Muscle of leg (tissue), 11 donors: ENCODE measurements around the gene MGAT5. TPM values are rescaled to one million over a fixed set of nuclear protein-coding genes. Genes with fewer than 3 reads are reported as not detected.

Experiments
- DNase-seq: peaks from one replicate; pipeline ENCODE4 v3.0.0; 2013
- H3K27ac ChIP-seq: one replicate; pipeline ENCODE4 v1.5.1; 2013; ENCODE audit warnings: mild to moderate bottlenecking, low read length, control low read depth
- H3K27me3 ChIP-seq: one replicate; pipeline ENCODE4 v1.6.1; 2013; ENCODE audit warnings: low read length; ENCODE audit not compliant: control insufficient read depth, insufficient read depth
- H3K36me3 ChIP-seq: one replicate; pipeline ENCODE4 v1.6.1; 2013; ENCODE audit warnings: low read length; ENCODE audit not compliant: control insufficient read depth, insufficient read depth
- H3K4me1 ChIP-seq: one replicate; pipeline ENCODE4 v1.6.1; 2013; ENCODE audit warnings: low read length; ENCODE audit not compliant: control insufficient read depth, insufficient read depth
- H3K4me3 ChIP-seq: one replicate; pipeline ENCODE4 v1.5.1; 2013; ENCODE audit warnings: low read length, control low read depth
- H3K9me3 ChIP-seq: replicated peaks from 2 replicates; pipeline ENCODE4 v1.6.1; 2013; ENCODE audit warnings: low read depth, low read length; ENCODE audit not compliant: control insufficient read depth
- WGBS: methylation state at CpG from one replicate; pipeline ENCODE4 v1.1.5; 2013; ENCODE audit warnings: missing lambda C conversion rate; ENCODE audit not compliant: insufficient coverage; 5-methylcytosine and 5-hydroxymethylcytosine counted together
- polyA plus RNA-seq, 8 donors: library from polyadenylated mRNA; unstranded; fragments of 120-200 nt; gene quantifications; one replicate each; pipeline versions ENCODE4 v1.2.1 to v1.2.3, GENCODE V29; 2013; ENCODE audit warnings: inconsistent platforms in 1 of 8, low replicate concordance in 1 of 8; ENCODE audit not compliant: insufficient read length in 8 of 8, insufficient read depth in 1 of 8
- total RNA-seq: library from RNA; stranded (reverse); fragments of 120-200 nt; gene quantifications from one replicate; pipeline ENCODE4 v1.2.4, GENCODE V29; 2013

Gene MGAT5
- total and polyA plus RNA-seq, 9 donors, result 14.5 to 29.7 (median 23.8) TPM

- no peaks in the 10 kb centered on the region for H3K4me1 ChIP-seq
- no peaks in the 10 kb centered on the region for H3K36me3 ChIP-seq
- H3K4me3 ChIP-seq, result no peak overlapping the region
- DNase-seq, result no peak
- H3K9me3 ChIP-seq, result no peaks in the 10 kb centered on the region
- H3K27me3 ChIP-seq, result no peaks in the 10 kb centered on the region
- WGBS, result no CpG with 5 or more reads among the region's 2 CpGs
- H3K27ac ChIP-seq, result no peak overlapping the region
Measured at GRCh38 chr2:134385195-134385594, 131.3 kb downstream of the MGAT5 start.

- no peak overlapping the region for H3K4me3 ChIP-seq
- H3K4me1 ChIP-seq, result no peaks in the 10 kb centered on the region
- H3K36me3 ChIP-seq, result peaks cover 3% of the 10 kb centered on the region
- no peaks in the 10 kb centered on the region for H3K27me3 ChIP-seq
- no CpG with 5 or more reads among the region's 3 CpGs for WGBS
- DNase-seq, result no peak
- H3K27ac ChIP-seq, result no peak overlapping the region
- H3K9me3 ChIP-seq, result no peaks in the 10 kb centered on the region
Measured at GRCh38 chr2:134386310-134386709, 132.4 kb downstream of the MGAT5 start.

GRCh38 chr2:134389381-134389780 is 135.5 kb downstream of the MGAT5 start:
- Histone ChIP-seq H3K4me3 (no peak overlapping the region), H3K27ac (no peak overlapping the region), H3K9me3 (no peaks in the 10 kb centered on the region), H3K27me3 (no peaks in the 10 kb centered on the region), H3K36me3 (peaks cover 5% of the 10 kb centered on the region), H3K4me1 (peaks cover 8% of the 10 kb centered on the region)
- peak; percentile 58 for DNase-seq
- no CpG with 5 or more reads among the region's 1 CpG for WGBS

GRCh38 chr2:134391751-134392160 is 137.9 kb downstream of the MGAT5 start:
- Histone ChIP-seq H3K36me3 (peaks cover 7% of the 10 kb centered on the region), H3K4me3 (no peak overlapping the region), H3K9me3 (no peaks in the 10 kb centered on the region), H3K27me3 (no peaks in the 10 kb centered on the region), H3K4me1 (peaks cover 8% of the 10 kb centered on the region), H3K27ac (no peak overlapping the region)
- WGBS, result 40% methylated on average over 1 of the region's 2 CpGs
- no peak for DNase-seq

- Histone ChIP-seq H3K9me3 (no peaks in the 10 kb centered on the region), H3K27ac (no peak overlapping the region), H3K4me1 (peaks cover 8% of the 10 kb centered on the region), H3K27me3 (no peaks in the 10 kb centered on the region), H3K4me3 (no peak overlapping the region), H3K36me3 (peaks cover 9% of the 10 kb centered on the region)
- WGBS, result no CpG with 5 or more reads among the region's 7 CpGs
- no peak for DNase-seq
Measured at GRCh38 chr2:134392442-134393074, 138.7 kb downstream of the MGAT5 start.

- peaks cover 8% of the 10 kb centered on the region for H3K4me1 ChIP-seq
- no CpG with 5 or more reads among the region's 3 CpGs for WGBS
- H3K9me3 ChIP-seq, result no peaks in the 10 kb centered on the region
- no peak overlapping the region for H3K4me3 ChIP-seq
- H3K27ac ChIP-seq, result no peak overlapping the region
- H3K27me3 ChIP-seq, result no peaks in the 10 kb centered on the region
- peak; percentile 89 for DNase-seq
- H3K36me3 ChIP-seq, result peaks cover 9% of the 10 kb centered on the region
Measured at GRCh38 chr2:134393075-134393461, 139.2 kb downstream of the MGAT5 start.

GRCh38 chr2:134395779-134396178 is 141.9 kb downstream of the MGAT5 start:
- DNase-seq, result no peak
- Histone ChIP-seq H3K4me3 (no peak overlapping the region), H3K4me1 (peaks cover 12% of the 10 kb centered on the region), H3K27ac (no peak overlapping the region), H3K27me3 (no peaks in the 10 kb centered on the region), H3K9me3 (no peaks in the 10 kb centered on the region), H3K36me3 (peaks cover 8% of the 10 kb centered on the region)
- no CpG with 5 or more reads among the region's 1 CpG for whole genome bisulfite sequencing

GRCh38 chr2:134396493-134396892 is 142.6 kb downstream of the MGAT5 start:
- H3K27ac ChIP-seq, result no peak overlapping the region
- WGBS, result 70% methylated on average over 6 of the region's 6 CpGs
- no peak for DNase-seq

GRCh38 chr2:134397146-134397896 is 143.4 kb downstream of the MGAT5 start:
- no peak for DNase-seq
- no peaks in the 10 kb centered on the region for H3K9me3 ChIP-seq
- no peak overlapping the region for H3K27ac ChIP-seq
- no peak overlapping the region for H3K4me3 ChIP-seq
- H3K4me1 ChIP-seq, result peaks cover 22% of the 10 kb centered on the region
- peaks cover 5% of the 10 kb centered on the region for H3K36me3 ChIP-seq
- H3K27me3 ChIP-seq, result no peaks in the 10 kb centered on the region
- WGBS, result 87% methylated on average over 3 of the region's 7 CpGs

More at GRCh38 chr2:134396493-134396892, 142.6 kb downstream of the MGAT5 start:
- H3K27me3 ChIP-seq, result no peaks in the 10 kb centered on the region
- no peaks in the 10 kb centered on the region for H3K9me3 ChIP-seq
- no peak overlapping the region for H3K4me3 ChIP-seq
- peaks cover 18% of the 10 kb centered on the region for H3K4me1 ChIP-seq
- H3K36me3 ChIP-seq, result peaks cover 5% of the 10 kb centered on the region

- Histone ChIP-seq H3K4me3 (no peak overlapping the region), H3K27me3 (no peaks in the 10 kb centered on the region), H3K4me1 (peaks cover 22% of the 10 kb centered on the region), H3K36me3 (peaks cover 6% of the 10 kb centered on the region), H3K9me3 (no peaks in the 10 kb centered on the region), H3K27ac (no peak overlapping the region)
- DNase-seq, result no peak
- 73% methylated on average over 3 of the region's 6 CpGs for WGBS
Measured at GRCh38 chr2:134398300-134398699, 144.4 kb downstream of the MGAT5 start.
